HG02852 (cell line): Measurements from ENCODE around the gene STARD5.
"Not testable (repeated sequence)": the region's sequence is repeated elsewhere in the genome, so short reads cannot be mapped to it uniquely, and the experiment has no call there.

ENCODE experiments used
- ATAC-seq: cut with Tn5 transposase; IDR thresholded peaks from one replicate; pipeline ENCODE4 v1.9.1; 2021; ENCODE audit warnings: mild to moderate bottlenecking, moderate library complexity; ENCODE audit not compliant: unreplicated experiment

The STARD5 gene

GRCh38 chr15:81323944-81324881 lies at the start of gene STARD5:
Gene STARD5, minus strand, starts transcription at chr15:81324141. Its CDS starts 42 bp downstream, at chr15:81324099.
- ATAC-seq: peak; percentile 99

GRCh38 chr15:81373176-81373575 lies 49.2 kb upstream of the STARD5 start:
- no peak for ATAC-seq

GRCh38 chr15:81372575-81372974 lies 48.6 kb upstream of the STARD5 start:
- ATAC-seq: no peak

- no peak for ATAC-seq
Measured at GRCh38 chr15:81363718-81364500, 40.0 kb upstream of the STARD5 start.

- ATAC-seq: no peak
Measured at GRCh38 chr15:81363276-81363675, 39.3 kb upstream of the STARD5 start.

- ATAC-seq: no peak
Measured at GRCh38 chr15:81362790-81363189, 38.8 kb upstream of the STARD5 start.

GRCh38 chr15:81361891-81362290 lies 38.0 kb upstream of the STARD5 start:
- no peak for ATAC-seq

GRCh38 chr15:81360491-81360890 lies 36.5 kb upstream of the STARD5 start:
- ATAC-seq: no peak

GRCh38 chr15:81358248-81358647 lies 34.3 kb upstream of the STARD5 start:
- ATAC-seq: no peak

GRCh38 chr15:81357180-81357686 lies 33.3 kb upstream of the STARD5 start:
- ATAC-seq: no peak

- ATAC-seq: no peak
Measured at GRCh38 chr15:81356252-81356651, 32.3 kb upstream of the STARD5 start.

GRCh38 chr15:81351651-81352050 lies 27.7 kb upstream of the STARD5 start:
- no peak for ATAC-seq

GRCh38 chr15:81349271-81349670 lies 25.3 kb upstream of the STARD5 start:
- ATAC-seq: no peak

- ATAC-seq: not testable (repeated sequence)
Measured at GRCh38 chr15:81348691-81349090, 24.8 kb upstream of the STARD5 start.

- no peak for ATAC-seq
Measured at GRCh38 chr15:81347910-81348309, 24.0 kb upstream of the STARD5 start.

- no peak for ATAC-seq
Measured at GRCh38 chr15:81346611-81347010, 22.7 kb upstream of the STARD5 start.

GRCh38 chr15:81343371-81343770 lies 19.4 kb upstream of the STARD5 start:
- ATAC-seq: no peak

- ATAC-seq: no peak
Measured at GRCh38 chr15:81341351-81341750, 17.4 kb upstream of the STARD5 start.

GRCh38 chr15:81339851-81340250 lies 15.9 kb upstream of the STARD5 start:
- no peak for ATAC-seq

- ATAC-seq: no peak
Measured at GRCh38 chr15:81339321-81339720, 15.4 kb upstream of the STARD5 start.

- no peak for ATAC-seq
Measured at GRCh38 chr15:81338170-81339007, 14.4 kb upstream of the STARD5 start.
